ENCODE measurements around the gene POU3F3. TPM values are rescaled to one million over a fixed set of nuclear protein-coding genes. Genes with fewer than 3 reads are reported as not detected.
A peak's percentile ranks its signal among the peaks of the same experiment; 100 is the strongest.

POU3F3 gene
- total RNA-seq, 2 donors from 2014 or later = not detected

- Mint-ChIP-seq H3K27me3 (peaks cover 28% of the 10 kb centered on the region), H3K9me3 (no peaks in the 10 kb centered on the region), H3K4me3 (no peak overlapping the region), H3K27ac (no peak overlapping the region), H3K4me1 (peaks cover 5% of the 10 kb centered on the region), H3K36me3 (ENCODE audit: low read depth) (no peaks in the 10 kb centered on the region)
- no peak for ATAC-seq (replicated peaks)
Measured at GRCh38 chr2:104840893-104841585, 12.9 kb upstream of the POU3F3 start.

- H3K9me3 Mint-ChIP-seq = no peaks in the 10 kb centered on the region
- H3K27me3 Mint-ChIP-seq = peaks cover 35% of the 10 kb centered on the region
- no peak overlapping the region for H3K27ac Mint-ChIP-seq
- no peak for ATAC-seq (replicated peaks)
- no peak overlapping the region for H3K4me3 Mint-ChIP-seq
- no peaks in the 10 kb centered on the region for H3K36me3 Mint-ChIP-seq (ENCODE audit: low read depth)
- H3K4me1 Mint-ChIP-seq = peaks cover 5% of the 10 kb centered on the region
Measured at GRCh38 chr2:104841744-104842143, 12.2 kb upstream of the POU3F3 start.

- Mint-ChIP-seq H3K4me3 (no peak overlapping the region), H3K27me3 (peaks cover 59% of the 10 kb centered on the region), H3K9me3 (no peaks in the 10 kb centered on the region), H3K4me1 (peaks cover 5% of the 10 kb centered on the region), H3K27ac (no peak overlapping the region), H3K36me3 (ENCODE audit: low read depth) (no peaks in the 10 kb centered on the region)
- ATAC-seq (replicated peaks) = no peak
Measured at GRCh38 chr2:104844807-104845551, 8.9 kb upstream of the POU3F3 start.

GRCh38 chr2:104845552-104845931 is 8.4 kb upstream of the POU3F3 start:
- Mint-ChIP-seq H3K27me3 (peaks cover 65% of the 10 kb centered on the region), H3K4me1 (peaks cover 5% of the 10 kb centered on the region), H3K36me3 (ENCODE audit: low read depth) (no peaks in the 10 kb centered on the region), H3K9me3 (no peaks in the 10 kb centered on the region), H3K4me3 (no peak overlapping the region), H3K27ac (no peak overlapping the region)
- ATAC-seq (replicated peaks) = no peak

GRCh38 chr2:104845946-104846785 is 7.7 kb upstream of the POU3F3 start:
- H3K27me3 Mint-ChIP-seq = peaks cover 71% of the 10 kb centered on the region
- ATAC-seq (replicated peaks) = no peak
- H3K36me3 Mint-ChIP-seq (ENCODE audit: low read depth) = no peaks in the 10 kb centered on the region
- no peak overlapping the region for H3K27ac Mint-ChIP-seq
- H3K4me3 Mint-ChIP-seq = no peak overlapping the region
- H3K9me3 Mint-ChIP-seq = no peaks in the 10 kb centered on the region
- H3K4me1 Mint-ChIP-seq = peaks cover 5% of the 10 kb centered on the region

GRCh38 chr2:104846786-104847585 is 6.9 kb upstream of the POU3F3 start:
- no peak overlapping the region for H3K27ac Mint-ChIP-seq

GRCh38 chr2:104847586-104848160 is 6.2 kb upstream of the POU3F3 start:
- no peak overlapping the region for H3K27ac Mint-ChIP-seq
- ATAC-seq (replicated peaks) = no peak
- H3K9me3 Mint-ChIP-seq = no peaks in the 10 kb centered on the region
- no peak overlapping the region for H3K4me3 Mint-ChIP-seq
- peaks cover 75% of the 10 kb centered on the region for H3K27me3 Mint-ChIP-seq
- H3K4me1 Mint-ChIP-seq = peaks cover 12% of the 10 kb centered on the region
- peaks cover 6% of the 10 kb centered on the region for H3K36me3 Mint-ChIP-seq (ENCODE audit: low read depth)

More at GRCh38 chr2:104846786-104847585, 6.9 kb upstream of the POU3F3 start:
- peaks cover 1% of the 10 kb centered on the region for H3K36me3 Mint-ChIP-seq (ENCODE audit: low read depth)
- no peaks in the 10 kb centered on the region for H3K9me3 Mint-ChIP-seq
- H3K4me1 Mint-ChIP-seq = peaks cover 9% of the 10 kb centered on the region
- peaks cover 71% of the 10 kb centered on the region for H3K27me3 Mint-ChIP-seq
- ATAC-seq (replicated peaks) = no peak
- H3K4me3 Mint-ChIP-seq = no peak overlapping the region

- Mint-ChIP-seq H3K9me3 (no peaks in the 10 kb centered on the region), H3K27ac (no peak overlapping the region), H3K4me3 (no peak overlapping the region), H3K27me3 (peaks cover 83% of the 10 kb centered on the region), H3K36me3 (ENCODE audit: low read depth) (peaks cover 12% of the 10 kb centered on the region), H3K4me1 (peaks cover 17% of the 10 kb centered on the region)
- no peak for ATAC-seq (replicated peaks)
Measured at GRCh38 chr2:104848526-104848925, 5.4 kb upstream of the POU3F3 start.

- H3K27me3 Mint-ChIP-seq = peaks cover 86% of the 10 kb centered on the region
- H3K27ac Mint-ChIP-seq = no peak overlapping the region
- H3K9me3 Mint-ChIP-seq = no peaks in the 10 kb centered on the region
Measured at GRCh38 chr2:104849101-104849500, 4.8 kb upstream of the POU3F3 start.

GRCh38 chr2:104849618-104850141 is 4.2 kb upstream of the POU3F3 start:
- Mint-ChIP-seq H3K27ac (no peak overlapping the region), H3K27me3 (peaks cover 89% of the 10 kb centered on the region), H3K4me1 (peaks cover 21% of the 10 kb centered on the region), H3K9me3 (no peaks in the 10 kb centered on the region), H3K36me3 (ENCODE audit: low read depth) (peaks cover 20% of the 10 kb centered on the region), H3K4me3 (no peak overlapping the region)
- no peak for ATAC-seq (replicated peaks)

More at GRCh38 chr2:104849101-104849500, 4.8 kb upstream of the POU3F3 start:
- Mint-ChIP-seq H3K36me3 (ENCODE audit: low read depth) (peaks cover 15% of the 10 kb centered on the region), H3K4me1 (peaks cover 17% of the 10 kb centered on the region), H3K4me3 (no peak overlapping the region)
- no peak for ATAC-seq (replicated peaks)

GRCh38 chr2:104850361-104851290 is 3.3 kb upstream of the POU3F3 start:
- Mint-ChIP-seq H3K9me3 (no peaks in the 10 kb centered on the region), H3K27me3 (peaks cover 86% of the 10 kb centered on the region), H3K4me1 (peaks cover 17% of the 10 kb centered on the region), H3K36me3 (ENCODE audit: low read depth) (peaks cover 22% of the 10 kb centered on the region), H3K27ac (no peak overlapping the region), H3K4me3 (no peak overlapping the region)
- no peak for ATAC-seq (replicated peaks)

GRCh38 chr2:104851291-104852089 is 2.4 kb upstream of the POU3F3 start:
- H3K27ac Mint-ChIP-seq = no peak overlapping the region
- peaks cover 80% of the 10 kb centered on the region for H3K27me3 Mint-ChIP-seq
- no peaks in the 10 kb centered on the region for H3K9me3 Mint-ChIP-seq
- no peak for ATAC-seq (replicated peaks)
- H3K36me3 Mint-ChIP-seq (ENCODE audit: low read depth) = peaks cover 22% of the 10 kb centered on the region
- peak overlapping the region; percentile 81 for H3K4me3 Mint-ChIP-seq
- H3K4me1 Mint-ChIP-seq = peaks cover 17% of the 10 kb centered on the region

Measured in activated T-helper 17 cell treated with anti-CD3 and anti-CD28 coated beads, Interleukin-2, amount 50 U/mL, for 72 hours (primary cell).